Cardiac muscle cell (in vitro differentiated cells and primary cell): ENCODE data around the gene GOLT1B. TPM values are rescaled to one million over a fixed set of nuclear protein-coding genes. Genes with fewer than 3 reads are reported as not detected.

ENCODE experiments used
- DNase-seq, 2 donors: peaks; one replicate each; pipeline versions ENCODE4 v3.0.0 to v3.0.0-alpha.2; 2010 to 2017; ENCODE audit warnings: low read depth in 1 of 2, low spot score in 1 of 2
- H3K27ac ChIP-seq: fragments of 200-600 bp; sonication (generic); 2 replicates; pipeline ENCODE4 v1.5.1; 2016
- H3K27me3 ChIP-seq: fragments of 200-600 bp; sonication (generic); 2 replicates; pipeline ENCODE4 v1.6.0; 2016; ENCODE audit warnings: control low read depth
- H3K36me3 ChIP-seq: fragments of 200-600 bp; sonication (generic); 2 replicates; pipeline ENCODE4 v1.5.1; 2016; ENCODE audit warnings: control low read depth
- H3K4me1 ChIP-seq: fragments of 200-600 bp; sonication (generic); 2 replicates; pipeline ENCODE4 v1.8.1; 2017; ENCODE audit warnings: low read depth, mild to moderate bottlenecking, mixed run types
- H3K4me3 ChIP-seq: fragments of 200-600 bp; sonication (generic); 2 replicates; pipeline ENCODE4 v1.5.1; 2016; ENCODE audit warnings: mild to moderate bottlenecking
- H3K9me3 ChIP-seq: fragments of 200-600 bp; sonication (generic); 2 replicates; pipeline ENCODE4 v1.5.1; 2017; ENCODE audit warnings: low read depth, mild to moderate bottlenecking, control low read depth
- polyA plus RNA-seq: library from polyadenylated mRNA; unstranded; fragments of >200 nt; fragmentation: Nextera tagmentation; extraction: Ambion mirVana; gene quantifications from 2 replicates; pipeline ENCODE4 v1.2.1, GENCODE V29; 2016
- total RNA-seq: library from RNA; depleted of rRNA; stranded (reverse); fragments of >200 nt; gene quantifications from 2 replicates; pipeline ENCODE4 v1.2.3, GENCODE V29; 2016
- TF ChIP-seq, protein P1 (sequence below): IDR thresholded peaks from 2 replicates; pipeline ENCODE4 v1.5.1; 2012; ENCODE audit warnings: low read depth, mild to moderate bottlenecking, low read length

GOLT1B gene
- total and polyA plus RNA-seq, 2 experiments from 2014 or later, result 7.9 to 18.9 TPM

- peaks cover 14% of the 10 kb centered on the region for H3K4me1 ChIP-seq
- peak within 1 kb of the TSS; percentile 71 for H3K4me3 ChIP-seq
- H3K36me3 ChIP-seq, result no peaks in the 10 kb centered on the region
- no peak within 1 kb of the TSS for H3K27ac ChIP-seq
- peak in 1 of 2 donors; percentile 13 for DNase-seq
- H3K9me3 ChIP-seq, result no peaks in the 10 kb centered on the region
- TF ChIP-seq, protein P1, sequence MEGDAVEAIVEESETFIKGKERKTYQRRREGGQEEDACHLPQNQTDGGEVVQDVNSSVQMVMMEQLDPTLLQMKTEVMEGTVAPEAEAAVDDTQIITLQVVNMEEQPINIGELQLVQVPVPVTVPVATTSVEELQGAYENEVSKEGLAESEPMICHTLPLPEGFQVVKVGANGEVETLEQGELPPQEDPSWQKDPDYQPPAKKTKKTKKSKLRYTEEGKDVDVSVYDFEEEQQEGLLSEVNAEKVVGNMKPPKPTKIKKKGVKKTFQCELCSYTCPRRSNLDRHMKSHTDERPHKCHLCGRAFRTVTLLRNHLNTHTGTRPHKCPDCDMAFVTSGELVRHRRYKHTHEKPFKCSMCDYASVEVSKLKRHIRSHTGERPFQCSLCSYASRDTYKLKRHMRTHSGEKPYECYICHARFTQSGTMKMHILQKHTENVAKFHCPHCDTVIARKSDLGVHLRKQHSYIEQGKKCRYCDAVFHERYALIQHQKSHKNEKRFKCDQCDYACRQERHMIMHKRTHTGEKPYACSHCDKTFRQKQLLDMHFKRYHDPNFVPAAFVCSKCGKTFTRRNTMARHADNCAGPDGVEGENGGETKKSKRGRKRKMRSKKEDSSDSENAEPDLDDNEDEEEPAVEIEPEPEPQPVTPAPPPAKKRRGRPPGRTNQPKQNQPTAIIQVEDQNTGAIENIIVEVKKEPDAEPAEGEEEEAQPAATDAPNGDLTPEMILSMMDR, result no peak
- H3K27me3 ChIP-seq, result peaks cover 50% of the 10 kb centered on the region
These were observed 24.5 kb downstream of the GOLT1B start, which contains the start of gene SPX for GRCh38 chr12:21526053-21526452. TSS of gene SPX (plus strand) at chr12:21526296. CDS start at chr12:21526473, 177 bp downstream.

- H3K9me3 ChIP-seq, result no peaks in the 10 kb centered on the region
- TF ChIP-seq, protein P1, result no peak
- H3K27me3 ChIP-seq, result peaks cover 57% of the 10 kb centered on the region
- H3K36me3 ChIP-seq, result no peaks in the 10 kb centered on the region
- no peak overlapping the region for H3K27ac ChIP-seq
- H3K4me3 ChIP-seq, result peak overlapping the region; percentile 71
- DNase-seq, result no peak
- H3K4me1 ChIP-seq, result peaks cover 14% of the 10 kb centered on the region
These were observed 25.2 kb downstream of the GOLT1B start for GRCh38 chr12:21526721-21527345.

GRCh38 chr12:21527451-21528180 lies 26.0 kb downstream of the GOLT1B start:
- H3K27ac ChIP-seq, result no peak overlapping the region
- no peaks in the 10 kb centered on the region for H3K9me3 ChIP-seq
- peaks cover 65% of the 10 kb centered on the region for H3K27me3 ChIP-seq

DNA sequence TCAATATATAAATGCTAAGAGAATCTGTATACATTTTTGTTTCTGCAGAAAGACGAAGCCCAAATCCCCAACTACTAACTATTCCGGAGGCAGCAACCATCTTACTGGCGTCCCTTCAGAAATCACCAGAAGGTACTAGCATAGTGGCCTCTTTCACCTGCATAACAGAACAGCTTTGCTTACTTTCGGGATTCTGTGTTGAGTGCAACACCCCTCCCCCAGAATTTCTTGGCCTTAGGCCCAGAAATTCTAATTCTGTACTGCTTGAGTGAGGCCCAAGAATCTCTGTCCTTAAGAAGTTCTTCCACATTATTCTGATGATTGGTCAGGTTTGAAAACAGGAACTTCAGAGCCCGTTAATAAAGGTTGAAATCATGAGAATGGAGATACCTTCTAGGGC lies 27.4 kb downstream of the GOLT1B start:
- peak in 1 of 2 donors; percentile 25 for DNase-seq
- Histone ChIP-seq H3K27me3 (peaks cover 74% of the 10 kb centered on the region), H3K27ac (no peak overlapping the region), H3K36me3 (no peaks in the 10 kb centered on the region), H3K4me3 (no peak overlapping the region), H3K4me1 (peaks cover 14% of the 10 kb centered on the region), H3K9me3 (no peaks in the 10 kb centered on the region)
- TF ChIP-seq, protein P1, result no peak

More at GRCh38 chr12:21527451-21528180, 26.0 kb downstream of the GOLT1B start:
- Histone ChIP-seq H3K36me3 (no peaks in the 10 kb centered on the region), H3K4me1 (peaks cover 14% of the 10 kb centered on the region), H3K4me3 (peak overlapping the region; percentile 71)
- TF ChIP-seq, protein P1, result no peak
- peak; percentile 58 to 83 for DNase-seq

DNA sequence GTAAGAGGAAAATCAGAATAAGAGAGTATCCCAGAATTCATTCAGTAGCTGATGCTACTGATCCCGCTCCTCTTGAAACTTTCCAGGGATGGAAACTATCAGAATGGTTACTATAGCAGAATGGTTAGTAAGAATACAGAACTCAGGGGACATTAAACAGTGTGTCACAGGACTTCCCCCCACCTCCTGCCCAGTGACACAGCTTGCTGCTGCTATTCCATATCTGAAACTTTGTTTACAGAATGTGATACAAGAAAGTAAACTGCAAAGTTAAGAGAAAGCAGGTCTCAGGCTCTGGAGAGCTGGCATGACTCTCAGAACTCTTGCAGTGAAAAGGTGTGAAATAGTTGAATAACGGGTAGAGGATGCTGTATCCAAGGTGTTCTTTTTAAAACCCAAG lies 27.9 kb downstream of the GOLT1B start:
- no peak for DNase-seq
- H3K36me3 ChIP-seq, result no peaks in the 10 kb centered on the region
- TF ChIP-seq, protein P1, result no peak
- peaks cover 74% of the 10 kb centered on the region for H3K27me3 ChIP-seq
- H3K4me1 ChIP-seq, result peaks cover 14% of the 10 kb centered on the region
- H3K27ac ChIP-seq, result no peak overlapping the region
- no peak overlapping the region for H3K4me3 ChIP-seq
- no peaks in the 10 kb centered on the region for H3K9me3 ChIP-seq
